Activated effector memory CD4-positive, alpha-beta T cell treated with anti-CD3 and anti-CD28 coated beads, Interleukin-2, amount 50 U/mL, for 16 hours (primary cell): Measurements from ENCODE around the gene KANK2.
"Not testable (repeated sequence)": the region's sequence is repeated elsewhere in the genome, so short reads cannot be mapped to it uniquely, and the experiment has no call there.

Experiments used
- DNase-seq: peaks from one replicate; pipeline ENCODE4 v3.0.0-alpha.2; 2020

KANK2 gene

GRCh38 chr19:11137542-11138384 is 59.6 kb downstream of the KANK2 start:
- DNase-seq, result peak; percentile 82

- DNase-seq, result no peak
Measured at GRCh38 chr19:11136400-11137101, 60.8 kb downstream of the KANK2 start.

GRCh38 chr19:11131471-11131870 is 65.9 kb downstream of the KANK2 start:
- DNase-seq, result no peak

GRCh38 chr19:11130824-11131455 is 66.4 kb downstream of the KANK2 start:
- peak; percentile 89 for DNase-seq

GRCh38 chr19:11127905-11128304 is 69.4 kb downstream of the KANK2 start:
- DNase-seq, result no peak

GRCh38 chr19:11125994-11126685 is 71.2 kb downstream of the KANK2 start:
- peak; percentile 92 for DNase-seq

GRCh38 chr19:11124157-11124556 is 73.2 kb downstream of the KANK2 start:
- DNase-seq, result not testable (repeated sequence)

GRCh38 chr19:11123114-11123513 is 74.2 kb downstream of the KANK2 start:
- no peak for DNase-seq

- not testable (repeated sequence) for DNase-seq
Measured at GRCh38 chr19:11121963-11122362, 75.4 kb downstream of the KANK2 start.

- DNase-seq, result no peak
Measured at GRCh38 chr19:11116507-11116906, 80.8 kb downstream of the KANK2 start.

- DNase-seq, result no peak
Measured at GRCh38 chr19:11115895-11116446, 81.4 kb downstream of the KANK2 start.

- no peak for DNase-seq
Measured at GRCh38 chr19:11115042-11115441, 82.3 kb downstream of the KANK2 start.
